SK-N-MC (cell line): ENCODE data around the gene BTG4.

Source experiments
- EZH2 ChIP-seq: fragments of 200-600 bp; sonication (generic); IDR thresholded peaks from one replicate; pipeline ENCODE4 v1.6.1; 2017; ENCODE audit warnings: antibody characterized with exemption
- FOXP2 ChIP-seq: optimal IDR thresholded peaks from 2 replicates; pipeline ENCODE3; 2011; ENCODE audit warnings: mild to moderate bottlenecking, moderate library complexity; ENCODE audit not compliant: insufficient read depth; ENCODE audit errors: extremely low read length, control extremely low read depth
- POLR2AphosphoS5 ChIP-seq: IDR thresholded peaks from 2 replicates; pipeline ENCODE4 v1.6.1; 2012; ENCODE audit warnings: mild to moderate bottlenecking, low read depth, low read length, borderline replicate concordance

DNA sequence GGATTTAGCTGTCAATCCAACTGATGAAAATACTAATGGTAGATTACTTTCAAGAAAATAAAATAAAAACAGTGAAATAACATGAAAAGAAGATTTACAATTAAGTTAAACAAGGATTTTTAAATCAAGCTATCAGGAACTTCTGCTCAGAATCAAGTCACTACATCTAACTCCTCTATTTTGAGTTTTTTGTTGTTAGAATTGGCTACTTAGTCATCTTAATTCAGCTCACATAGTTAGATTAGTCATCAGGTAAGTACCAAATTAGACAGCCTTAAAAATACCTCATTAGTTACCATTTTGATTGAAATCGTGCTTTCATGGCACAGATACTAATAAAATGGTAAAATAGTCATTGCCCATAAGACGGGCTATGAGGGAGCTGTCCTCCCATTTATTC lies 35.8 kb downstream of the BTG4 start:
- TF ChIP-seq POLR2AphosphoS5 (no peak), EZH2 (no peak), FOXP2 (no peak)
